GM21619 (cell line): ENCODE results near the gene C2CD4D.
"Not testable (repeated sequence)": the region's sequence is repeated elsewhere in the genome, so short reads cannot be mapped to it uniquely, and the experiment has no call there.

Experiments
- ATAC-seq: cut with Tn5 transposase; IDR thresholded peaks from one replicate; pipeline ENCODE4 v1.9.1; 2021; ENCODE audit not compliant: unreplicated experiment

Gene C2CD4D

DNA sequence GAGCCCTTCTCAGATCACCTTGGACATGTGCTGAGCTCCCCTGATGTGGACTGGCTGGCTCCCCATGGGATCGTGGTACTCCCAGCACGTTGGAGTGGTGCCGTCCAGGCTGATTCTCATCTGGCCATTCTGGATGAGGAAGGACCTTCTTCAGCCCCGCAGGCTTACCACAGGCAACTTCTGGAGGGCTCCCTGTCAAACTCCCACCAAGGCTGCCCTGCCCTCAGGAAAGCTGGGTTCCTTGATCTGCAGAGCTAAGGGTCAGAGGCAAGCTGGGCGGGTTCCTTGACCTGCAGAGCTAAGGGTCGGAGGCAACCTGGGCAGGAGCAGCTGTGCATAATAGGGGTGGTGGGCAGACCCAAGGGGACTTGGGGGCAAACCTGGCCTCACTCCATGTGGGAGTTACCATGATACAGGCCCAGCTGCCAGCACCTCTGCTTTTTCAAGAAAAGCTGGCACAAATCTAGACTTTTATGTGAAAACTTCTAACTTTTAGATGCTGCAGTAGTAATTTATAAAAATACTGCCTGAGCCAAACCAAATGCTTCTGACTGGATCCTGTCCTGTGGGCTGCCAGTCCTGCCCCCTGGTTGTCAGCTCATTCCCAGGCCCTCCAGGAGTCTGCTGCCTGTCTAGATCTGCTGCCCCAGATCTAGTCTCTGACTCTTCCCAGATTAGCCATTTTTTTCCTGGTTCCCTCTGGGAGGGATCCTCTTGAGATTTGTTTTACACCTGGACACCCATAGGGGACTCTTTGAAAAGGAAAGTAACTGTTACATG lies 19.5 kb upstream of the C2CD4D start:
- ATAC-seq = no peak

DNA sequence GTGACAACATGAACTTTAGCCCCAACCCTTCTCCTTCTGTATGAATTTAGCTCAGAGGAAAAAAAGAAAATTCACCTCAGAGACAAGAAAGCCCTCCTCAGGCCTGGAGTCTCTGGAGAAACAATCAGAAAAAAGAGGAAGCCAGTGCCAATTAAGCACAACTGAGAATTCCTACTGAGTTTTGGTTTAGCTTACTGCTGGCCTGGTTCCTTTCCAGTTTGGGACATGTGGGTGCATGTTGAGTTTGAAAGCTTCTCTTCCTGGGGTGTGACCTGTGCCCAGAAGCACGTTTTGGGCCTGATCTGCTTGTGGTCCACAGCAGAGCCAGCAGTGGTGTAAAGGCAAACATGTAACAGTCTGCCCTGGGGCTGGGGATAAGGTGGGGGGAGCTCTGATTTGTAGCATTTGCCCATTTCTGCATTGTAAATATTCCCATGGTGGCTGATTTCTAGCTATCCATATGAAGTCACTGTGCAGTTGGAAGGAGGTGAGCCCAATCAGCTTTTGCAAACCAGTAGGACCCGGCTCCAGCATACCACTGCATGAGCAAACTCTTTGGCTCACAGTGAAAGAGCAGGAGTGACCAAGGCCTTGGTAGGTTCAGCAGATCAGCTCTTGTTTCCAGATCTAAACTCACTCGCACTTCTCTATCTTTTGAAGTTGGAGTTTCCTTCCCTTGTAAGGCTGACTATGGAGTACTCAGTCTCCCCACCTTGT lies 18.6 kb upstream of the C2CD4D start:
- ATAC-seq = no peak

DNA sequence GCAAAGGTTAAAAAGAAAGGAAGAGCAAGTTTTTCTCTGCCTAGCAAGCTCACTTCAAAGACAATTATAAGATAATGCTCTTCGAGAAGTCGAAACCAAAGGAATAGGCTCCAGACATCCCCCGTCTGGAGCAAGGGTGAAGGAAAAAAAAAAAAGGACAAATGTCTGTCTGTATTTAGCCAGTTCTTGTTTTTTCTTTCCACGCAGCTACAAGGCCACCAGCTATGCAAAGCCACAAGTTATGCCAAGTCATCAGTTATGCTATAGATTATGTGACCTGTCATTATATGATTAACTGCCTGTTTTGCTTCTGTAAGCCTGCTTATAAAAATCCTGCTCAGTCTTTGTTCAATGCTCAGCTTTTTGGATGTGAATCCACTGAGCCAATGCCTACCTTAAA lies 16.3 kb upstream of the C2CD4D start:
- ATAC-seq = no peak

DNA sequence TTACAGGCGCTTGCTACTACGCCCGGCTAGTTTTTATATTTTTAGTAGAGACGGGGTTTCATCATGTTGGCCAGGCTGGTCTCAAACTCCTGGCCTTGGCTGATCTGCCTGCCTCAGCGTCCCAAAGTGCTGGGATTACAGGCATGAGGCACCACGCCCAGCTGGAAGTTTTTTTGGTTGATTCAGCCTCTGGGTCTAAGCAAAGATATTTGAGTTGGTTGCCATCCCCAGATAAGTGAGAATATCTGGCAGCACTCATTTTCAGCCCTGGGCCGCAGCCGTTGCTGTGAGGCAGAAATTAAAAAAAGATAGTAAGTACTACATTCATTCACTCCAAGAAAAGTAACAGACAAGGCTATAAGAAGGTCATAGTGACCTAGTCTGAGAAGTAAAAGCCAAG lies 15.9 kb upstream of the C2CD4D start:
- not testable (repeated sequence) for ATAC-seq

DNA sequence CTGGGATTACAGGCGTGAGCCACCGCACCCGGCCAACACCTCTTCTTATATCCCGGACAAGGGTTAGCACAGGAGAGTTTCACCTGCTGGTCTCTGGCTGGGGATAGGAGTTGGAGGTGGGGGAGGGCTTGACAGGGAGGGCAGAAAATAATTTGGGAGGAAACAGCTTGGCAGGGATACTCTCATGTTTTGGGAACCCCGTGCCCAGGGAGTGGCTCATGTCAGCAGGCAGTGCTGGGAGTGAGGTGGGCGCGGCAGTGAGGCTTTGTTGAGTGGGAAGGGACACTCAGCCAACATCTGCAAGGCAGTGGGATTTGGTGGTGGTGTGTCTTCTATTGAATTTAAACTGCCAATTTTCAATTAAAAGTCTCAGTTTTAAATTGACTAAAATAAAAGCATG lies 15.0 kb upstream of the C2CD4D start:
- no peak for ATAC-seq

DNA sequence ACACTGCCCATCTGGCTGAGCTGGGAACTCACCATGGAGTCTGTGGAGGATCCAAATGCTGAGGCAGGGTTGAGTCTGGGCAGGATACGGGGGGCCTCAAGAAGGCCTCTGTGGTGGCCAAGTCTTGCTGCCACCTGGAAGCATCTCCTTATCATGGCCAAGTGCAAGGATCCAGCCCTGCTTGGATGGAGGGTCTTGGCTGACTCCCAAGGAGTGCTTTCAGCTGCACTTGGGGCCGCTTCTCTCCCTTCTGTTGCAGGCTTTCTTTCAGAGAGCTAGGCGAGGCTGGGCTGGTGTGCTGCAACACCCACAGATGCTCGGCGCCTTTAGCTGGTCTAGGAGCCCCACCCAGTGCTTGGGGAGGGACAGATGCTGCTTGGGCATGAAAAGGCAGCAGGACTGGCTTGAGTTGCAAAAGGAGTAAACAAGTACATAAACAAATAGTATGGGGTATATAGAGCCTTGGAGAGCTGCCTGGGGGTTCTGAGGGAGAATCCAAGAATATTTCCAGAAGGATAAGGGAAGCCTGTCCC lies 13.9 kb upstream of the C2CD4D start, which contains the start of gene THEM5:
TSS of gene THEM5 (minus strand) at position 302 of the 533 bp plus-strand sequence. CDS start at position 155, 147 bp downstream.
- ATAC-seq = no peak

DNA sequence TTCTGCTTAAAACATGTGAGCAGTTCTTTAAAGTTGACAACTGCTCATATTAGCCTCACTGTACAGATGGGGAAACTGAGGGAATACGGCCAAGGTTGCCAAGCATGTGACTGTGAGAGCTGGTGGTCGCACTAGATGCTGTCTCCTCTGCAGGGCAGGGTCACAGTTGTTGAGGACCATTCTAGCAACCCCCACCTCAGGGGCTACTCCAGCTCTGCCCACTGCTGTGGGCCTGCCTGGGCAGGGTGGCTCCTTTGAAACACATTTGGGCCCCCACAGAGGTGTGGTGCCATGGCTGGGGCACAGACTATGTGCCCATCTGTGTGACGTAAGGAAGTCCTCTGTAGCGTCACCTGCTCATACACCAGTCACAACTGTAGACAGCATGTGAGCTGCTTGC lies 13.1 kb upstream of the C2CD4D start:
- no peak for ATAC-seq

DNA sequence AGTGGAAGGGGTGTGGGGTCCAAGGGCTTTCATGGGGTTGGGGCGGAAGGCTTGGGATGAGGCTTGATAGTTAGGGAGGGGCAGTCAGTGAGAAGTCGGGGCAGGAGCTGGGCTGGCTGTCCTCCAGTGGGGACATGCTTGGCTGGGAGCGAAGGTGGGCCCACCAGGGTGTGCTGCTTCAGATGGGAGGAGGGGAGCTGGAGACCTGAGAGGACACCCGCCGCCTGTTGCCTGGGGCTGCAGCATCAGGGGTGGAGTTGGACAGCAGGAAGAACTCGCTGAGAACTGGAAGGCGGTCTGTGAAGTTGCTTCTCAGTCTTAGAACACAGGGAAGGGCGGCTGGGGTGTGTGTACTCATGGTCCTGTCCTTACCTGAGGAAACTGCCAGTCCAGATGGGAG lies 12.3 kb upstream of the C2CD4D start:
- ATAC-seq = no peak

DNA sequence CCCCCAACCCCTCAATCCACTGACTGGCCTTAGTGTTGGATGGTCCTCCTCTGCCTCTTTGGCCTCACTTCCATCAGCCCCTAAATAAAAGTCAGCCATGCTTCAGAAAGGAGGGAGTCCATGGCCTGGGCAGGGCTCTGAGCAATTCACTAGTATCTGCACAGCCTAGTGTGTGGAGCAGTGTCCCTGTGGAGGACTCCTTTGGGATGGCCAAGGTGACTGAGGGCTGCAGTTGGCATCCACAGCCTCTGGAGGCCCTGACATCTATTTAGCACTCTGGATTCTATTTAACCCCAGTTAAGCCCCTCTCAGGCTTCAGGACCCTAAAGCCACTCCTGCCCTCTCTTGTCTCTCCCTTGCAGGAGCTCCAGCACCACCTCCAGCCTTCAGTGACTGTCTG lies 10.3 kb upstream of the C2CD4D start:
- ATAC-seq = no peak

DNA sequence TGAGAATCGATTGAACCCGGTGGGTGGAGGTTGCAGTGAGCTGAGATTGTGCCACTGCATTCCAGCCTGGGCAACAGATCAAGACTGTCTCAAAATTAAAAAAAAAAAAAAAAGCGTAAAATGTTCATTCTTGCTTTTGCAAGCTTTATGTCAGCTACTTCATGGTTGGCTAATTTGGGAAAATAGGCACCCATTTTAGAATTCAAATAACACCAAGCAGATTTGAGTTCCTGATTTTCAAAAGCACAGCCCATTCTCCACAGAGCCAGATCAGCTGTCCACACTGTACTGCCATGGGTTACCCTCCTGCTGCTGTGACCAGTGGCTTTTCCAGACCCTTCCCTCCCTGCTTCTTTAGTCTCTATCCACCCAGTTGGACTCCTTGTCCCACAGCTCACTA lies 9.5 kb upstream of the C2CD4D start:
- ATAC-seq = no peak

DNA sequence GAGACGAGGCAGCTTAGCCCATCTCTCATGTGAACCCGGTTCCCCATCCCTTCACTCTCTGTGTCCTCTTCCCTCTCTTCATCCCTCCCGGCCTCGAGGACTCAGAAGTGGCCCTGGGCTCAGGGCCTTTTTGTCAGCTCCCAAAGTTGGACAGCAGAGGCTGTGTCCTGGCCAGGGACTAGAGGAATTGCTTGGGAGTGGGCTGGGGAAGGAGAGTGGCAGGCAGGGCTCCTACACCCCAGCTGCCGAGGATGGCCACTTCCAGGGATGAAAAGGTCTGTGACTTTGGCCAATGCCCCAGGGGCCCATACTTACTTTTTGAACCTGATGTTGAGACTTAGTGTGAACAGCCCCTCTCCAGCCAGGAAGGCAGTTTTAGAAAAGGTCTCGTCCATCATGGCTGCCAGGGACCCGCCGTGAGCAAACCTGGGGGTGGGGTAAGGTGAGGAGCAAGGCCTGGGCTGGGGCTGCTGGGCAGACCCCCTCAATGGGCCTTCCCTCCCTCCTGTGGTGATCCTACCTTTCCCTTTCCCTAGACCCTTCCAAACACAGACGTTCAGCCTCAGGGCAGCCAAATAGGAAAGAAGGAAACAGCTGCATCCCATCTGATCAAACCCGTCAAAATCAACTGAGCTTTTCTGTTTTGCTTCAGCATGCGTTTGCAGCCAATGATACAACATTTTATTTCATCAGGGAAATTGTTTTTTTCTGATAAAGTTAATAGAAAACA lies 8.4 kb upstream of the C2CD4D start:
- ATAC-seq = no peak

DNA sequence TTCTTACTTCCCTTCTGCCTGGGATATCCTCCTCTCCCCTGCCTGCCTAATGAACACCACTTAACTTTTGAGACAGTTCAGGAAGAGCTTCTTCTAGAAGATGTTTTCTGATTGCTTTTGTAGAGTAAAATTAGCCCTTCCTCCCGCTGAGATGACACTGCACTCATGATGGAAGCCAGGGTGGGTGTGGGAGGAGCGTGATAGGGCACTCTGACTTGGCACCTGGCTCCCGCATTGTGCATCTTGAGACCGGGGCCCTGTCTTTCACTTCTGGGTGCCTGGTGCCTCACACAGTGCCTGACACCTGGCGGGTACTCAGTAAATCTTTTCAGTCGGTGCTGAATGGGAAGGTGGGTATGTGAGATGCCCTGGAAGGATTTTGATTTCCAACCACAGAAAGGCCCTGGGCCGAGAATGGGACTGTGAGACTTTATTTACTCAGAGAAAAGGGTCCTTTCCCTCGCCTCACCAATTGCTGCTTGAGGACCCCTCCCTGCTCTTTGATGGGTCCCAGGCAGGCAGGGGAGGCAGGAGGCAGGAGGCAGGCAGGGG lies 7.1 kb upstream of the C2CD4D start:
- ATAC-seq = no peak

DNA sequence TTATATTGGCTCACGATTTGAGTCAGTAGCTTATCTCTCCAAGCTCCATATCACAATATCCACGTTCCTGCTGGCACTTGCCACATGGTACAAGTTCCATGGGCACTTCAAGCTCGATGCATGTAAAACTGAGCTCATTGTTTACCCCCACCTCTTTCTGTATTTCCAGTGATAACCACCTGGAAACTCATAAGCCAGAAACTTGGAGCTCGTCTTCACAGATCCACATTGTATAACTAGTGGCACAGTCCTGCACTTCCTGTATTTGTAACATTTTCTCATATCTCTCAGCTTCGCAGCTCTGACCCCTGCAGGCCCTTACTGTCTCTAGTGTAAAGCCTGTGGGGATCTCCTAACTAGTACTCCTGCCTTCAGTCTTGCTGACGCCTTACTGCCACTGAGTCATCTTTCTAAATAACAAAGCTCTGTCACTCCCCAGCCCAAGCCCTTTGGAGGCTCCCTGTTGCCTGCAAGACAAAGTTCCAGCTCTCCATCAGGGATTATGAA lies 6.5 kb upstream of the C2CD4D start:
- ATAC-seq = no peak

DNA sequence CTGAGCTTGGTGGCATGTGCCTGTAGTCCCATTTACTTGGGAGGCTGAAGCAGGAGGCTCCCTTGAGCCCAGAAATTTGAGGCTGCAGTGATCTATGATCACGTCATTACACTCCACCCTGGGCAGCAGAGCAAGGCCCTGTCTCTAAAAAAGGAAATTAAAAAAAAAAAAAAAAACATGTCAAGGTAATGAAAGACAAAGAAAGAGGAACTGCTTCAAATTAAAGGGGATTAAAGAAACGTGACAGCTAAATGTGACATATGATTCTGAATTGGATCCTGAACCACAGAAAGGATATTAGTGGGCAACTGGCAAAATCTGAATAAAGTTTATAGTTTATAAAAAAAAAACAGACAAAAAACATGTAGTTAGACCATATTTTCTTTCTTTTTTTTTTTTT lies 3.8 kb upstream of the C2CD4D start:
- no peak for ATAC-seq

DNA sequence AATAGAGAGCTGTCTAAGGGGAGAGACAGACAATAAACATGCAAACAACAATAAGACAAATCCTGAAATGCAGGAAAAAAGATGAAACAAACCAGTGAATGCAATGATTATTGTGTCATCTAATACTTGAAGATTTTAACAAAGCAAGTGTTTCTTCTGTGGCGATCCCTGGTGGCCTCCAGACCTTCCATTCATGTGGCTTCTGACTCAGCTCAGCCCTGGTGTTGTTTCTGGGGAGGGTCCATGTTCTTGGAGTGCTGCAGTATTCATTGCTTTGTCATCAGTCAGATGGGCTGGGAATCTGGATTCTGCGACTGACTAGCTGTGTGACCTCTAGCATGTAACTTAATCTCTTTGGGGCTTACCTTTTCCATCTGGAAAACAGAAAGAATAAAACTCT lies 1.5 kb upstream of the C2CD4D start:
- ATAC-seq = no peak

DNA sequence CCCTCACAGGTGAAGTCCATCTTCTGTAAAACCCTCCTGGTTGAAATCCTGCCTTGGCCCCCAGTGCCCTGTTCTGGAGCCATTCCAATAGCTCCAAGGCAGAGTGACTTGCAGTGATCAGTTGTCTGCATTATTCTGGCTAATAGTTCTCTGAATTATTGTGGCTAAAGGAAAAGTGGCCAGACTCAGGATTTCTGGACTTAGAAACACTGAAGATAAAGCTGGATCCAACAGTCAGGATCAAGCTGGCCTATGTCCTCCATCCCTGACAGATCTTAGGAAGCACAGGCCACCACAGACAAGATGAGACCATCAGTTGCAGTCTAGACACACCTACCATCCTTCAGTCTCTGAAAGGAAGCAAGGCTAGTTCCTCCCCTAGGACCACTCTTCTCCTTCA lies 801 bp upstream of the C2CD4D start:
- no peak for ATAC-seq

DNA sequence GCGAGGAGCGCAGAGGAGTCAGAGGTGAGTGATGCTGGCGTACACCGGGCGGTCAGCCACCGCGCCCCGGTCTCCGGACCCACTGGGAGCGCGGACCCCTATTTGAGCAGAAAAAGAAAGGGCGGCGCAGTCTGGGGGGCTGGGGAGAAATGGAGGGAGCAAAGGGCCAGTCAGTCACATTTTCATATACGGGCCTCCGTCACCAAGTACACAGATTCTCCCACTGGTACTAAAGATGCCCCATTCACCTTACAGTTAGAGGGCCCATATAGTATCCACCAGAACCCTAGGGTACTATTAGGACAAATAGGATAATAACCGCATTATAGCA lies 573 bp downstream of the C2CD4D start:
- no peak for ATAC-seq

DNA sequence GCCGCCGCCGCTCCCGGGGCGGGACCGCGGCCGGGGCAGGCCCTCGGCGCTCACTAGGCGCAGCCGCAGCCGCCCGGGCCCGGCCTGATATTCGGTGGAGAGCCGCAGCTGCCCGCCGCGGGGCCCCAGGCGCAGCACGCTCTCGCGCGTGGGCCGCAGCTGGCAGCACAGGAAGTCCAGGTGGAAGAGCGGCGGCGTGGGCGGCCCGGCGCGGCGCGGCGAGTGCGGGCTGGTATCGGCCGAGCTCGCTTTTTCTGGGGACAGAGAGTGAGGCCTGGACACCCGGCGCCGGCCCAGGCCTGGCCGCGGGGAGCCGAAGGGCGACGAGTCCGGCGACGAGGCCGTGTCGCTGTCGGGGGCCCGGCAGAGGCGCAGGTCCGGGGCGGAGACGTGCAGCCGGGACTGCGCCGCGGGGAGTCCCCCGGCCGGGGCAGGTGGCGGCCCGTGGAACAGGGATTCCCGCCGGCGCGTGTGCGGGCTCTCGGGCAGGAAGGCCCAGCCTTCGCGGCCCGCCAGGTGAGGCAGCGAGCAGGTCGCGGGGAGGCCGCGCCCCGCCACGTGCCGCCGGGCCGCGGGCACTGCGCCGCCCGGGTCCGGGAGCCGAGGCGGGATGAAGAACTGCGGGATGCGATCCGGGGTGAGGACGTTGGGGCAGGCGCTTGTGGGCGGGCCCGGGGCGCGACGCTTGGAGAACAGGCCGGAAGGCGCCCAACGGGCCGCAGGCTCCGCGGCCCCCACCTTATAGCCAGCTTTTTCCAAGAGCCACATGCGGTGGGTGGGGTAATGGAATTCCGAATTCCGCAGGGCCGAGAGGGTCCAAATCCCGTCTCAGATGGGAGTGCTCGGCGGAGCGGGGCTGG lies 1.2 kb downstream of the C2CD4D start:
- ATAC-seq = no peak

DNA sequence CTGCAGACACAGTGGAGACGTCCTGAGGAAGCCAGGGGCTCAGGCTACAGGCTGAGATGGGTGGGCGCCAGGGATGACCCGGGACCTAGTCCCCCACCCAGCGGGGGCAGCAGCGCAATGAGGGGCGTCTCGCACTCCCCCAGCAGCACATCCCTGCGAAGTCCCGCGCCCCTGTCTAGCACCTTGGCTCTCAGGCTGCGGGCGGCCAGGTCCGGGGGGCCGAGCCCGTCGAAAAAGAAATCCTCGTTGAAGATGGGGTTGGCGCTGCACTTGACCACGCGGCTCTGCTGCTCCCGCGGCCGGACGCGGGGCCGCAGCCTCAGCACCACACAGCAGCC lies 1.8 kb downstream of the C2CD4D start:
- no peak for ATAC-seq

DNA sequence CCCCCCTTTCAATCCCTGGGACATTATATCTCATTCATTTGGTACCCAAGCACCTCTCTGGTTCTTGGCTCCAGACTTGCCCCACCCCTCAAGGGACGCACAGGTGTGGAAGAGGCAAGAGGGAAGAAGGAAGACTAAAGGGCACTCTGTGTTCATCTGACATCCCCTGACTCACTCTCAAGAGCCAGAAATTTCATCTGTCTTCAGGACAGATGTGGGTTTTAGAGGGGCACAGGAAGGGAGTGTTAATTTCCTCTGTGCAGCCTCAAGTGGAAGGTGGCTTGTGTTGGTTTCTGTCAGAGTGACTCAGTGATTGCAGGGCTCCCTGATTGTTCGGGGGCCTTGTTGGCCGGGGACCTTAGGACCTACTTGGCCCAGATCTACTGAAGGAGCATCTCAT lies 2.4 kb downstream of the C2CD4D start:
- no peak for ATAC-seq
